ENCODE data around the gene NUDT3.

DNA sequence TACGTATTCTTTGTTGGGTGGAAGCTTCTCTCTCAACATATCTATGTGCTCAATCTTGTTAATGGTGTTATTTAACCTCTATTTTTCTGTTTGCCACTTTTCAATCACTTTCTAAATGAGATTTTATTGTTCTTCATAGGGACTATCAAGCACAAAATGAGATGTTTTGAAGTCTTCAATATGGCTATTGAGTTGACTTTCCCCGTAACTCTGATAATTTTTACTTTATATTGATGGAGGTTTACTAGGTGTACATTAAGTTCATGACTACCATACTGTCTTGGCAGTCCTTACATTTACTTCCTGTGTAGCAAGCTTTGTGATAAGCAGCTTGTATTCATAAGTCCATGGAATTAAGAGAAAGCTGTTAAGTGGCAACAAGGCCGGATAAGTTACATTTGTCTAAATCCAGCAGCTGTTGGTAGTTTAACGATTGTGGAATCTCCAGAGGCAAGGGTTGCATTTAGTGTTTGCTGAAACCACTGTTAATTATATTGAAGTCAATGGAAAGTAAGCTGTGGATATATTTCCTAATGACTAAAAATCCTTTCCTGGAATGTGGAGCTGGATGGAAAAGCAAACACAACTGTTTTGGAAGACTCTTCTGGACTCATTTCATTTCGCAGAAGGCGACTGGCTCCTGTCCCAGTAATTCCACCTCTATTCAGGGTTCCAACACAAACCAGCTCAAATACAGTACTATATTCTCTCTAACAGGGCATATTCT lies 86.3 kb downstream of the NUDT3 start:
- no peak for TF ChIP-seq EZH2phosphoT487 (IDR thresholded peaks at IDR 0.05; ENCODE audit: low read length)
- TF ChIP-seq, protein P1, sequence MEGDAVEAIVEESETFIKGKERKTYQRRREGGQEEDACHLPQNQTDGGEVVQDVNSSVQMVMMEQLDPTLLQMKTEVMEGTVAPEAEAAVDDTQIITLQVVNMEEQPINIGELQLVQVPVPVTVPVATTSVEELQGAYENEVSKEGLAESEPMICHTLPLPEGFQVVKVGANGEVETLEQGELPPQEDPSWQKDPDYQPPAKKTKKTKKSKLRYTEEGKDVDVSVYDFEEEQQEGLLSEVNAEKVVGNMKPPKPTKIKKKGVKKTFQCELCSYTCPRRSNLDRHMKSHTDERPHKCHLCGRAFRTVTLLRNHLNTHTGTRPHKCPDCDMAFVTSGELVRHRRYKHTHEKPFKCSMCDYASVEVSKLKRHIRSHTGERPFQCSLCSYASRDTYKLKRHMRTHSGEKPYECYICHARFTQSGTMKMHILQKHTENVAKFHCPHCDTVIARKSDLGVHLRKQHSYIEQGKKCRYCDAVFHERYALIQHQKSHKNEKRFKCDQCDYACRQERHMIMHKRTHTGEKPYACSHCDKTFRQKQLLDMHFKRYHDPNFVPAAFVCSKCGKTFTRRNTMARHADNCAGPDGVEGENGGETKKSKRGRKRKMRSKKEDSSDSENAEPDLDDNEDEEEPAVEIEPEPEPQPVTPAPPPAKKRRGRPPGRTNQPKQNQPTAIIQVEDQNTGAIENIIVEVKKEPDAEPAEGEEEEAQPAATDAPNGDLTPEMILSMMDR (IDR thresholded peaks at IDR 0.05; ENCODE audit: low read length) = no peak
- TF ChIP-seq EZH2 (optimal IDR thresholded peaks at IDR 0.05; ENCODE audit: low read depth, low read length) = no peak
